Renal cortical epithelial cell (primary cell): ENCODE data around the gene MDM4. TPM values are rescaled to one million over a fixed set of nuclear protein-coding genes. Genes with fewer than 3 reads are reported as not detected.
A peak's percentile ranks its signal among the peaks of the same experiment; 100 is the strongest.
"Not testable (repeated sequence)": the region's sequence is repeated elsewhere in the genome, so short reads cannot be mapped to it uniquely, and the experiment has no call there.

Experiments
- DNase-seq: peaks from one replicate; pipeline ENCODE4 v3.0.0-alpha.2; 2011; ENCODE audit warnings: low read depth
- total RNA-seq: library from RNA; depleted of rRNA; stranded (reverse); fragments of >200 nt; gene quantifications from 2 replicates; pipeline ENCODE4 v1.2.3, GENCODE V29; 2014

The MDM4 gene
- total RNA-seq, 1 donor from 2014 or later, result 44.5 TPM

- DNase-seq, result not testable (repeated sequence)
Observed at GRCh38 chr1:204517382-204517781, 1.2 kb downstream of the MDM4 start.

DNA sequence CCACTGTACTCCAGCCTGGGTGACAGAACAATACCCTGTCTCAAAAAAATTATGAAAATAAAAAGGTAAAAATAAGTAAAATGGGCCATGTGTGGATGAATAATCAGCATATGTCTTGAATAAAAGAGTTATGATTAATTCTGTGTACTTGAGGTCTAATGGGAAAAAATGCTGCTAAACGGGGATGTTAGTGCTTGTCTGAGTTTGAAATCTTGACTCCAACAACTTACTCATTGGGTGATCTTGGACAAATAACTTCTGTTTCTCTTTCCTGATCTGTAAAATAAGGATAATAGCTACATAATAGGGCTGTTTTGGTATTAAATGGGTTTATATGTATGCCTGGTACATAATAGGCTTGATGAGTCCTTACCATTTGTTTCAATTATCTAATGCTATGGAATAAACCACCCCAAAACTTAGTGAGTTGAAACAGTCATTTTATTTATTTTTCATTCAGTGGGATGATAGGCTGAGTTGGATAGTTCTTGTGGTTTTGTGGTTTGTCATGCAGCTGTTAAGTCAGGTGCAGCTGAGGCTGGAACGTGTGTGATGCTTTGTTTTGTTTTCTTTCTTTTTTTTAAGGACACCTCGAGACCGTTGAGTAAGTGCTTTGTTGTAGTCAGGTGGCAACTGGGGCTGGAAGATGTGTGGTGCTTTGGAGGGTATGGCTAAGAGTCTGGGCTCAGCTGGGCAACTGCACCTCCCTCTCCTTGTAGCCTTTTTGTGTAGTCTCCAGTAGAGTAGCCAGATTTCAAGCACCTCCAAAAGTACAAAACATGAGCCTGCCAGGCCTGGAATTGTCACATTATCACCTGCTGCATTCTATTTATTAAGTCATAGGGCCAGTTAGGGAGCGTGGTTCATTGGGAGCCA lies 4.9 kb downstream of the MDM4 start:
- peak; percentile 88 for DNase-seq

DNA sequence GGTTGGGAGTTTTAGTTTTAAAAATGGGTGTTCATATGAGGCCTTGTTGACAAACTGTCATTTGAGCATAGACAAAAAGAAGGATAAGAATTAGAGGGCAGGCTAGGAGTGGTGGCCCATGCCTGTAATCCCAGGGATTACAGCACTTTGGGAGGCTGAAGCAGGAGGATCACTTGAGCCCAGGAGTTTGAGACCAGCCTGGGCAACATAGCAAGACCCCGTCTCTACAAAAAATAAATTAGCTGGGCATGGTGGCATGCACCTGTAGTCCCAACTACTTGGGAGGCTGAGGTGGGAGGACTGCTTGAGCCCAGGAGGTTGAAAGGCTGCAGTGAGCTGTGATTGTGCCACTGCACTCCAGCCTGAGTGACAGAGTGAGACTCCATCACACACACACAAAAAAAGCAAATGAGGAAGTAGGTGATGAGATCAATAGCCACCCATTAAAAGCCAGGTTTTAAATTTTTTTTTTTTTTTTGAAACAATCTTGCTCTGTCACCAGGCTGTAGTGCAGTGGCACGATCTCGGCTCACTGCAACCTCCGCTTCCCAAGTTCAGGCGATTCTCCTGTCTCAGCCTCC lies 5.8 kb downstream of the MDM4 start:
- not testable (repeated sequence) for DNase-seq

- peak; percentile 69 for DNase-seq
Observed at GRCh38 chr1:204523605-204524215, 7.5 kb downstream of the MDM4 start.

DNA sequence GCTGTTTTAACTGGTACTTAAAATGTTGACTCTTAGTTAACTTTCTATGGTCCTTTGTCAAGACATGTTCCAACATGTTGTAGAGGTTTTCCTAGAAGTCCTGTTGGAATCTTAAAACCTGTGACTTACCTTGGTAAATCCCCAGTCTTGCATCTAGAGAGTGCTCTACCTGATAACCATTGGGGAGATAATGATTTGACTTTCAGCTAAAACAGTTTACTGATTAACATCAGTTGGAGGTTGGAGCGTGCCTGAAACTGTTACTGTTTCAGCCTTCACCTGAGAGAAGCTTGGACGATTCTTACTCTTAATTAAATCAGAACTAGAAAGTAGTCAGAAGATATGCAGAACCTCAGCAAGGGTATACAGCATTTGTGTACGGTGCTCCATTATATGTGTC lies 8.8 kb downstream of the MDM4 start:
- DNase-seq, result peak; percentile 25

DNA sequence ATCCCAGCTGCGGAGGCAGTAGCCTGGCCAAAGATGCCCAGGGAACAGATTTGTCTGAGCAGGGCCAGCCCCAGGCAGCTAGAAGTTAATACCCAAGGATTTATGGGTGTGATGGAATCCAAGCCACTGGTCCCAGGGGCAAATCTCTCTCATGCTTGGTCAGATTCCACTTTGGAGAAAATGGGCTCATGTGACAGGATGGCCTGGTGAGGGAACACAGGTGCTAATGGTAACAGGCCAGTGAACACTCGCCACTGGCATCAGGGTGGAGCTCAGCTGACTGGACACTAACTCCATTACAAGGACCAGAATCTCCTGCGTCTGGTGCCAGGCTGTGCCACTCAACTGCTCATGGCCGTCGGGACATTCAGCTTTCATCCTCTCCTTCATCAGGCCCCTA lies 12.0 kb downstream of the MDM4 start:
- no peak for DNase-seq

DNA sequence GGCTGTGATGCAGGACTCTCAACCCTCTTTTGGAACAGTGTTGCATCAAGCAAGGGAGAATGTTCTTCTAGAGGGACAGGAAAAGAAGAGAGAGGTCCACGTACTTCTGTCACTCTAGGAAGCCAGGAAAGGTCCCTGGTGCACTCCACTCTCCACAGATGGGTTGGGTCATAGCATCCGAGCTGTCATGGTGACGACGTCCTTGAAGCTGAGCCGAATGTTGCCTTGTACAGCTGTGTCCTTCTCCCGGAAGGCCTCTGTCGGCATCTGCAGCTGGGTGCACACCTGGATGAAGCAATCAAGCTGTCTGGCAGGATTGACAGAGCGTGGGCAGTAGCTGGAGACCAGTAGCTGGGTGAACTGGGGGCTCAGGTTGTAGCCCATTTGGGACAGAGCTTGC lies 12.5 kb downstream of the MDM4 start:
- DNase-seq, result no peak

DNA sequence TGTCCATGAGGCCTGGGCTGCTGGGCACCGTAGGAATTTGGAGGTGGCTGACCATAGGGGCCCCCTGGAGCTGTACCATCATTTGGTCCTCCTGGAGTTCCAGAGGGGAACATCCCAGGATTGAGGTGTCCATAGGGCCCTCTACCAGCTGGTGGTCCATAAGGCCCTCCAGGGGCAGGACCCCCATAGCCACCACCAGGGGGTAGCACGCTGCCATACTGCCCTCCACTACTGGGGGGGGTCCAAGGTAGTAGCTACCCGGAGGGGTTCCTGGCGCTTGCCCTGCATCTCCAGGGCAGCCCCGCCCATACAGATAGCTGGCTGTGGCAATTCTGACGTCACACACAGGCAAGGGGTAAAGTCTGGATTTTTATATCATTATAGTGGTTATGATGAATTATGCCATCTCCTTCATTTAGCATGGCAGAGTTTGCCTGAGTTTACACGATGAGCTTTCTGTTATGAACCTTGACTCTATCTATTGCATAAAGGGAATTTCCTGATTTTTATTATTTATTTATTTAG lies 13.2 kb downstream of the MDM4 start:
- DNase-seq, result no peak

DNA sequence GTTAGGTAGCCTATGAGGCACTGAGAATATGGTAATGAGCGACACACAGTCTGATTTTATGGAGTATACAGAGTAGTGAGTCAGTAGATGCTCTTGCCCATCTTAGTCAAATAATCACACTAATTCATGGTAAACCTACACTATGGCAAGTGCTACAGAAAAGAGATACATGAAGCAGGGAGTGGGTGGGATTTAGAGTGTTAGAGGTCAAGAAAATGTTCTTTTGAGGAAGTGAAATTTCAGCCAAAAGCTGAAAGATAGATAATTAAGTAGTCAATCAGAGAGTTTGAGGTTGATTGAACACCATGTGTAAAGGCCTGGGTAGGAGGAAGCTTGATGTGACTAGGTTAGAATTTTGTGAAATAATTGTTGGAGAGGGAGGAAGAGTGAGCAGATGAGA lies 14.7 kb downstream of the MDM4 start:
- DNase-seq, result no peak

GRCh38 chr1:204532832-204533231 lies 16.6 kb downstream of the MDM4 start:
- DNase-seq, result no peak

DNA sequence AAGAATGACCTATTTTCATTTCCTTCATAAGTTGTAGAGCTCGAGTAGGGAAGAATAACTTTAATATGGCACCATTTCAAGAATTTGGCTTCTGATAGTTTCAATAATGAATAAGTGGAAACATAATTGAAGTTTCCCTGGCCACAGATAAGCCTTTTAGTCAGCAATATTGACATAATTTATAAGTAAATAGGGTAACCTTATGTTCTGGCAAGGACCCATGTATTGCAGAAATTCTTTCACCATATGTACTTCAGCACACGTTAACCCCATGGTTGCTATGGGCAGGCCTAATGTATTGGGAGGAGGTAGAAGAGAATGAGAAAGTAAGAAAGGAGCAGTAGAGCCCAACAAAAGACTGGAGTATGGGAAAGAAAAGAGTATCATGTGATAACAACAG lies 25.4 kb downstream of the MDM4 start:
- no peak for DNase-seq

DNA sequence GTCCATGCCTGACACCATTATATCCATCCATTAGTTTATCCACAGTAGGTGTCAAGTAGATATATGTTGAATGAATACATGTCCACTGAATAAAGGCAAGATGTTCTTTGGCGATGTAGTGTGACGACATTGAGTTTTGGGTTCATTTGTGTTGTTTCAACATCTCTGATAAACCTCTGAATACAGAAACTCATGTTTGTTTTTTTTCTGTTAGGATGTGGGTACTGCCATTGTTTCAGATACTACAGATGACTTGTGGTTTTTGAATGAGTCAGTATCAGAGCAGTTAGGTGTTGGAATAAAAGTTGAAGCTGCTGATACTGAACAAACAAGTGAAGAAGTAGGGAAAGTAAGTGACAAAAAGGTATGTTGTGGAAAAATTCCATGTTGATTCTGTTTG lies 28.1 kb downstream of the MDM4 start:
- peak; percentile 92 for DNase-seq

DNA sequence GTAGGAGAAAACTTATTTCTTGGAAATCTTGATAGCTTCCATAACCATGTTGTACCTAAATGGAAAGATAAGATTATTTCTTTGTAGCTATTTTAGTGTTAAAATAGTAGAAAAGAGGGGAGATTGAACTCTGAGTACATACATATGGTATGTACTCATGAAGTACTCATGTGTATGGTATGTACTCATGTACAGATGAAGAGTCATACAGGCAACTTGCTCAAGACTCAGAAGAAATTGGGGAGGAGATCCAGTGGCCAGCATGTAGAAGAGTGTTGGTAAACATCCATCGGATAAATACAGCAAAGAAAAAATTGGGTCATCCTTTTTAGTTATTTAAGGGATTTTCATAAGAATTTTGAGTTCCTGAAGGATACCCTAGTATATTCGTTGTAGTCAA lies 29.0 kb downstream of the MDM4 start:
- no peak for DNase-seq

- DNase-seq, result no peak
Observed at GRCh38 chr1:204545881-204546280, 29.7 kb downstream of the MDM4 start.

- DNase-seq, result no peak
Observed at GRCh38 chr1:204548265-204548664, 32.1 kb downstream of the MDM4 start.

DNA sequence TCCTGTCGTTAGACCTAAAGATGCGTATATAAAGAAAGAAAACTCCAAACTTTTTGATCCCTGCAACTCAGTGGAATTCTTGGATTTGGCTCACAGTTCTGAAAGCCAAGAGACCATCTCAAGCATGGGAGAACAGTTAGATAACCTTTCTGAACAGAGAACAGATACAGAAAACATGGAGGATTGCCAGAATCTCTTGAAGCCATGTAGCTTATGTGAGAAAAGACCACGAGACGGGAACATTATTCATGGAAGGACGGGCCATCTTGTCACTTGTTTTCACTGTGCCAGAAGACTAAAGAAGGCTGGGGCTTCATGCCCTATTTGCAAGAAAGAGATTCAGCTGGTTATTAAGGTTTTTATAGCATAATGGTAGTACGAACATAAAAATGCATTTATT lies 33.1 kb downstream of the MDM4 start:
- no peak for DNase-seq

DNA sequence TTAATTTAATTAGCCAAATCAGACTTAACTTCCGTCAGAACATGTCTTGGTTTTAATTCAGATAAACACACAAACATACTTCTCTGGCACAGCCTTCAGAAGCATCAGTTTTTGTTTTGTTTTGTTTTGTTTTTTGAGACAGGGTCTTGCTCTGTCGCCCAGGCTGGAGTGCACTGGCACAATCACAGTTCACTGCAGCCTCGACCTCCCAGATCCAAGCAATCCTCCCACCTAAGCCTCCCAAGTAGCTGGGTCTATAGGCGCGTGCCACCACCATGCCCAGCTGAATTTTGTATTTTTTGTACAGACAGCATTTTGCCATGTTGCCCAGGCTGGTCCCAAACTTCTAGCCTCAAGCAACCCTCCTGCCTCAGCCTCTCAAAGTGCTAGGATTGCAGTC lies 34.7 kb downstream of the MDM4 start:
- no peak for DNase-seq

- no peak for DNase-seq
Observed at GRCh38 chr1:204556458-204557052, 40.3 kb downstream of the MDM4 start.

DNA sequence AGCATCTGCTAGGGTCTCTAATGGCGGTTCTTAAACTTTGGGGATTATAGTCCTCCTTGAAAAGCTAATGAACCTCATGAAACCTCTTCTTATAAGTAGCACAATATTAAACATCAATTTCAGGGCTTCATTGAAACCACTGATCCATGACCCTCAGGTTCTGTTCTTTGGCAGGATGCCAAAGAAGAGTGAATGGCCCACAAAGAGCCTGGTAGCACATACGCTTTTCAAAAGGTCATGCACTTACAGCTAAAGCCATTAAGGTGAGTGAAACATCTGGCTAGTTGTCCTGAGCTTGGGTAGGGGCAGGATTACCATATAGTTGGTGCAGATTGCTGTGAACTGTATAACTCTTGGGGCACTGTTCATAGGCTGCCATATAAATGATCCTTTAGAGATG lies 42.3 kb downstream of the MDM4 start:
- DNase-seq, result peak; percentile 12

DNA sequence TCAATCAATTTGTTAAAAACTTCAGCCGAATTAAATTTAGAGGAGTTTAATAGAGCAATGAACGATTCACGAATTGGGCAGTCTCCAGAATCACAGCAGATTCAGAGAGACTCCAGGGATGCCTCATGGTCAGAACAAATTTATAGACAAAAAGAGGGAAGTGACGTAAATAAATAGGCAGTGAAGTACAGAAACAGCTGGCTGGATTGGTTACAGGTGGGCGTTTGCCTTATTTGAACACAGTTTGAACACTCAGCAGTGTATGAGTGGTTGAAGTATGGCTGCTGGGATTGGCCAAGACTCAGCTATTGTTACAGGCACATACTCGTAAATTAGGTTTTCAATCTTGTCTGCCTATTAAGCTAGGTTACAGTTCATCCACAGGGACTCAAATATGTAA lies 43.8 kb downstream of the MDM4 start:
- not testable (repeated sequence) for DNase-seq

- peak; percentile 74 for DNase-seq
Observed at GRCh38 chr1:204560590-204561150, 44.5 kb downstream of the MDM4 start.
